Measurements from ENCODE around the gene PIGP. TPM values are rescaled to one million over a fixed set of nuclear protein-coding genes. Genes with fewer than 3 reads are reported as not detected.
"Not testable (repeated sequence)": the region's sequence is repeated elsewhere in the genome, so short reads cannot be mapped to it uniquely, and the experiment has no call there.

PIGP gene
- total and polyA plus RNA-seq, 9 donors: 13.8 to 78.7 (median 21.0) TPM

DNA sequence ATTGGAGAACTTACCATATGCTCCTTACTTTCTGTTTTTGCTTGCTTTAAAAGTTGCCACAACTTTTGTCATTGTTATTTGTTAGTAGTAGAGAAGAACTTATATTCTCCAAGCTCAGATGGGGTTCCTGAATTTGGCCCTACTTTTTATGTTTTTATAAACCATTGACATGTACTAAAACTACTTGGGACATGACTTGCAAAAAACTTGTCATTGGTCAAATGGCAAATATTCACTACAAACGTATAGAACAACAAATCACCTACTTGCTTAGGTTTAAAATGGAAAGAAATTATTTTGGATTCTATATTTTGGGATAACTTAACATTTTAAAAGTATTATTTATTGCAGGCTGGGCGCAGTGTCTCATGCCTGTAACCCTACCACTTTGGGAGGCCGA, 32.7 kb downstream of the PIGP start:
- WGBS, 3 donors: 87 to 91% (median 89%) methylated on average over 3 of the region's 3 CpGs
- no peak for DNase-seq
- H3K27ac ChIP-seq: no peak overlapping the region
- no peaks in the 10 kb centered on the region for H3K4me1 ChIP-seq (ENCODE audit: insufficient read depth)
- no peaks in the 10 kb centered on the region for H3K9me3 ChIP-seq
- TF ChIP-seq, protein P1, sequence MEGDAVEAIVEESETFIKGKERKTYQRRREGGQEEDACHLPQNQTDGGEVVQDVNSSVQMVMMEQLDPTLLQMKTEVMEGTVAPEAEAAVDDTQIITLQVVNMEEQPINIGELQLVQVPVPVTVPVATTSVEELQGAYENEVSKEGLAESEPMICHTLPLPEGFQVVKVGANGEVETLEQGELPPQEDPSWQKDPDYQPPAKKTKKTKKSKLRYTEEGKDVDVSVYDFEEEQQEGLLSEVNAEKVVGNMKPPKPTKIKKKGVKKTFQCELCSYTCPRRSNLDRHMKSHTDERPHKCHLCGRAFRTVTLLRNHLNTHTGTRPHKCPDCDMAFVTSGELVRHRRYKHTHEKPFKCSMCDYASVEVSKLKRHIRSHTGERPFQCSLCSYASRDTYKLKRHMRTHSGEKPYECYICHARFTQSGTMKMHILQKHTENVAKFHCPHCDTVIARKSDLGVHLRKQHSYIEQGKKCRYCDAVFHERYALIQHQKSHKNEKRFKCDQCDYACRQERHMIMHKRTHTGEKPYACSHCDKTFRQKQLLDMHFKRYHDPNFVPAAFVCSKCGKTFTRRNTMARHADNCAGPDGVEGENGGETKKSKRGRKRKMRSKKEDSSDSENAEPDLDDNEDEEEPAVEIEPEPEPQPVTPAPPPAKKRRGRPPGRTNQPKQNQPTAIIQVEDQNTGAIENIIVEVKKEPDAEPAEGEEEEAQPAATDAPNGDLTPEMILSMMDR (IDR thresholded peaks at IDR 0.05): no peak
- TF ChIP-seq POLR2A (IDR thresholded peaks at IDR 0.05): no peak
- TF ChIP-seq EP300 (IDR thresholded peaks at IDR 0.05): no peak
- no peaks in the 10 kb centered on the region for H3K36me3 ChIP-seq
- no peaks in the 10 kb centered on the region for H3K27me3 ChIP-seq
- intact Hi-C loops (cut with DNase I): no loop called here
- H3K4me3 ChIP-seq: no peak overlapping the region

DNA sequence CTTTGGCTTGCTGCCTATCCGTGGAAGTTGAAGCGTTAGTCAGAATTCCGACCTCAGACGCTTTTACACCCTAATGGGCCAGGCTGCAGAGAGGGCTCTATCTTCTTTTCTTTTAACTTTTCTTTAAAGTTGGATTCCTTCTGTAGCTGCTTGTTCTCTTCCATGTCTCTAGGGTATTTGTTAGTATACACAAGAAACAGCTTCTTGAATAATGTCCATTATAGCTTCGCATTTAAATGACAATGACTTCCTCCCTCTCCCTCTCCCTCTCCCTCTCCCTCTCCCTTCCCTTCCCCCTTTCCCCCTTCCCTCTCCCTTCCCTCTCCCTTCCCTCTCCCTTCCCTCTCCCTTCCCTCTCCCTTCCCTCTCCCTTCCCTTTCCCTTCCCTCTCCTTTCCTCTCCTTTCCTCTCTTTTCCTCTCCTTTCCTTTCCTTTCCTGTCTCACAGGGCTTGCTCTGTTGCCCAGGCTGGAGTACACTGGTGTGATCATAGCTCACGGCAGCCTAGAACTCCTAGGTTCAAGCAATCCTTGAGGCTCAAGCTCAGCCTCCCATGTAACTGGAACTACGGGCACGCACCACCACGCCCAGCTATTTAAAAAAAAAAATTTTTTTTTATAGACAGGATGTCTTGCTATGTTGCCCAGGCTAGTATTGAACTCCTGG, 33.3 kb downstream of the PIGP start:
- Histone ChIP-seq H3K4me1 (ENCODE audit: insufficient read depth) (no peaks in the 10 kb centered on the region), H3K27me3 (no peaks in the 10 kb centered on the region), H3K27ac (no peak overlapping the region), H3K9me3 (no peaks in the 10 kb centered on the region), H3K36me3 (no peaks in the 10 kb centered on the region), H3K4me3 (no peak overlapping the region)
- no peak for DNase-seq
- WGBS, 3 donors: 62 to 67% (median 63%) methylated on average over 9 of the region's 9 CpGs
- TF ChIP-seq POLR2A (IDR thresholded peaks at IDR 0.05): no peak
- no peak for TF ChIP-seq EP300 (IDR thresholded peaks at IDR 0.05)
- TF ChIP-seq, protein P1 (IDR thresholded peaks at IDR 0.05): no peak
- intact Hi-C loops (cut with DNase I): no loop called here

DNA sequence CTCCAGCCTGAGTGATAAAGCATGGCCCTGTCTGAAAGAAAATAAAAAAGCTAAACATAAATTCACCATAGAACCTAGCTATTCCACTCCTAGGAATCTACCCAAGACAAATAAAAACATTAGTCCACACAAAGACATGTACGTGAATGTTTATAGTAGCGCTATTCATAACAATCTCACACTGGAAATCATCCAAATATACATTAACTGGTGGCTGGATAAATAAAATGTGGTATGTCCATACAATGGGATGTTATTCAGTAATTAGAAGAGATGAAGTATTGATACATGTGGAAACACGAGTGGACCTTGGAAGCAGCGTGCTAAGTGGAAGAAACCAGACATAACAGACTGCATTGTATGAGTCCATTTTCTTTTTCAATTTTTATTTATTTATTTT, 36.7 kb downstream of the PIGP start:
- no peak overlapping the region for H3K4me3 ChIP-seq
- H3K4me1 ChIP-seq (ENCODE audit: insufficient read depth): no peaks in the 10 kb centered on the region
- TF ChIP-seq POLR2A (IDR thresholded peaks at IDR 0.05) (no peak), EP300 (IDR thresholded peaks at IDR 0.05) (no peak)
- TF ChIP-seq, protein P1 (IDR thresholded peaks at IDR 0.05): no peak
- H3K9me3 ChIP-seq: no peaks in the 10 kb centered on the region
- DNase-seq: no peak
- 77 to 83% (median 83%) methylated on average over 4 of the region's 4 CpGs for WGBS, 3 donors
- H3K27ac ChIP-seq: no peak overlapping the region
- intact Hi-C loops (cut with DNase I): no loop called here
- H3K27me3 ChIP-seq: no peaks in the 10 kb centered on the region
- H3K36me3 ChIP-seq: no peaks in the 10 kb centered on the region

DNA sequence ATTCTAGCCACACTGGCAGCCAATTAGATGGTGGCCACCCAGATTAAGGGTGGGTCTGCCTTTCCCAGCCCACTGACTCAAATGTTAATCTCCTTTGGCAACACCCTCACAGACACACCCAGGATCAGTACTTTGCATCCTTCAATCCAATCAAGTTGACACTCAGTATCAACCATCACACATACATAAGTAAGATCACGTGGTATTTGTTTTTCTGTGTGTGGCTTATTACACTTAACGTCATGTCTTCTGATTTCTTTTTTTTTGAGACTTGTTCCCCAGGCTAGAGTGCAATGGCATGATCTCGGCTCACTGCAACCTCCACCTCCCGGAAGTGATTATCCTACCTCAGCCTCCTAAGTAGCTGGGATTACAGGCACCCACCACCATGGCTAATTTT, 38.5 kb downstream of the PIGP start:
- H3K27me3 ChIP-seq; H3K4me1 ChIP-seq (ENCODE audit: insufficient read depth); DNase-seq; H3K4me3 ChIP-seq; H3K27ac ChIP-seq; intact Hi-C loops (cut with DNase I); H3K36me3 ChIP-seq; H3K9me3 ChIP-seq: not testable (repeated sequence)
- 83 to 93% (median 91%) methylated on average over 4 of the region's 4 CpGs for WGBS, 3 donors

DNA sequence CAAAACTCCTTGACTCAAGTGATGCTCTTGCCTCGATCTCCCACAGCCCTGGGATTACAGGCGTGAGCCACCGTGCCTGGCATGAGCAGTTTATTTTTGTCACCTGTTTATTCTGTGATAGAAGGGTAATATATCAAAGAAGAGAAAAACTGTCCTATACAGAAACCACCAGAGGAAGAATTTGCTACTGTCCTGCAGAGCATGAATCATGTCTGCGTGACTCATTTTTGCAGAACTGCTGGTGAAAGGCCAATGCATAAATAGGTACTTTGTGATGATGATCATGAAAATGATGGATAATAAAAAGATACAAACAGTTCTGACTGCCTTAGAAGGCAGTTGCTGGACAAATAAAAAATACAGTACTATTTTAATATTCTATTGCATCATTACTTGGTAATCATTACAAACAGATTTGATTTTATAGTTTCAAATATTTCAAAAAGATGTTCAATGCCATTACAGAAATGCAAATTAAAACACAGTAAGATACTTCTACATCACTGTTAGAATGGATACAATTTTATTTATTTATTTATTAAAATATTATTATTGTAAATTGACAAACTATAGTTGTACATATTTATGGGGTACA, 39.9 kb downstream of the PIGP start:
- DNase-seq: no peak
- no peak overlapping the region for H3K4me3 ChIP-seq
- intact Hi-C loops (cut with DNase I): no loop called here
- no peaks in the 10 kb centered on the region for H3K9me3 ChIP-seq
- TF ChIP-seq, protein P1 (IDR thresholded peaks at IDR 0.05): no peak
- TF ChIP-seq EP300 (IDR thresholded peaks at IDR 0.05): no peak
- no peak for TF ChIP-seq POLR2A (IDR thresholded peaks at IDR 0.05)
- H3K4me1 ChIP-seq (ENCODE audit: insufficient read depth): no peaks in the 10 kb centered on the region
- no peaks in the 10 kb centered on the region for H3K27me3 ChIP-seq
- no peak overlapping the region for H3K27ac ChIP-seq
- WGBS, 3 donors: 49 to 68% (median 58%) methylated on average over 4 of the region's 4 CpGs
- no peaks in the 10 kb centered on the region for H3K36me3 ChIP-seq

All from ovary (tissue), 9 donors.